Activated CD8-positive, alpha-beta memory T cell treated with anti-CD3 and anti-CD28 coated beads for 4 hours (primary cell): ENCODE results near the gene MUC21.
"Not testable (repeated sequence)": the region's sequence is repeated elsewhere in the genome, so short reads cannot be mapped to it uniquely, and the experiment has no call there.

ENCODE experiments used
- DNase-seq, 2 donors: peaks; one replicate each; pipeline ENCODE4 v3.0.0-alpha.2; 2020; ENCODE audit warnings: low read depth in 2 of 2

The MUC21 gene

DNA sequence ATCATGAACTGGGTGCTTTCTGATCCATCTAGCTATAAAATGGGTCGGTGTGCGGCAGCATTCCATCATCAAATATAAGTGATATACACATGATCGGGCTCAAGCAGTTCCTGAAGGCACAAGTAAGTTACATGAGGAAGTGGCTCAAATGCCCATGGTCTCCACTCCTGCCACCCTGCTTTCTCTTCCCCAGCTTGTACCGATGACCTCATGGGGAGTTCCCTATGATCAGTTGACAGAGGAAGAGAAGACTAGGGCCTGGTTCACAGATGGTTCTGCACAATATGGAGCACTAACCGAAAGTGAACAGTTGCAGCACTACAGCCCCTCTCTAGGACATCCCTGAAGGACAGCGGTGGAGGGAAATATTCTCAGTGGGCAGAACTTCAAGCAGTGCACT, 14.3 kb upstream of the MUC21 start:
- not testable (repeated sequence) for DNase-seq

- DNase-seq, result no peak
Measured at GRCh38 chr6:30970946-30971345, 12.6 kb upstream of the MUC21 start.

DNA sequence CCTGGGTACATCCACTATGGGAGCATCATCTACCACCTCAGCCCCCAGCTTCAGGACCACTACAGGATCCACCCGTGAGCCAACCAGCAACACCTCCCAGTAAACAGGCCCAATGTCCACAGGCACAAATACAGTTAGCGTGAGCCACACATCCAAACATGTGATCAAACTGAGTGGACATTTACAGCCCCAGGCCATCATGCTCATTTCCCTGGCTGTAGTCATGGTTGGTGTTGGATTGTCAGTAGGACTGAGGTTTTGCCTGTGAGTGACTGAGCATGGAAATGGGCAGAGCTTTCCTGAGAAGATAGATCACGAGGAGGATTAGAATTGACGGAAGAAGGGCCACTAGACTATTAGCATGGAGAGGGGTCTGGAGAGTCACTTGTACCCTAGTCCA, 10.7 kb upstream of the MUC21 start:
- DNase-seq, result no peak

DNA sequence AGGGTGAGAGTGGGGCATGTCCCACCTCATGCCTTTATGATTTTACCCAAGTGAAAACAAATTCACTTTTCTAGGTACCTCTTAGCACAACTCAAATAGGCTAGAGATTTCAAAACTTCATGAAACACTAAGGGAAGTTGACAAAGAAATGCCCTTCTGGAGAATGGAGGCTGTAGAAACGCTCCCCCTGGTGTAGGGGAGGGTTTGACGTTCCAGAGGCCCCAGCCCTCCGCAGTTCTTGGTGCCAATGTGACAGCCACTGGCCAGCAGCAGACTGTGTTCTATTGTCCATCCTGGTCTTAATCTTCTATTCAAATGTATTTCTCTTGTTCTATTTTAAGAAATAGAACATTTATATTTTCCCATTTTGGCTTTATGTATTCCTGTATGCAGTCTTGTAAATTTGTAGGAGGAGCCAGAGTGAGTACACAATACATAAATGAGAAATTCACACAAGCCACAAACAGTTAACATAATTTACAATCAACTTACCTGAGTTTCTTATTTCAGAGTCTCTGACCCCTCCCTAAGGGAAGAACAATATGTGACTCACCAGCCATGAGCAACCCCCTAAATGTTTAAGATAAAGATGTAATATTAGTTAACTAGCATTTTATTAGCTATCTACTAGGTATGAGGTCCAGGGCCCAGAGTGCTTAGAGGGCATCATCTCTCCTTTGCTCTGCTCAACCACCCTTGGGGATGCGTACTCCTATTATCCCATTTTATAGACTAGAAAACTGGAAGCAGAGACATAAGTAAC, 8.8 kb upstream of the MUC21 start:
- DNase-seq, result no peak

GRCh38 chr6:30979141-30979540, 4.4 kb upstream of the MUC21 start:
- no peak for DNase-seq

- no peak for DNase-seq
Measured at GRCh38 chr6:30979690-30980089, 3.8 kb upstream of the MUC21 start.

GRCh38 chr6:30981942-30982772, 1.4 kb upstream of the MUC21 start:
- no peak for DNase-seq

DNA sequence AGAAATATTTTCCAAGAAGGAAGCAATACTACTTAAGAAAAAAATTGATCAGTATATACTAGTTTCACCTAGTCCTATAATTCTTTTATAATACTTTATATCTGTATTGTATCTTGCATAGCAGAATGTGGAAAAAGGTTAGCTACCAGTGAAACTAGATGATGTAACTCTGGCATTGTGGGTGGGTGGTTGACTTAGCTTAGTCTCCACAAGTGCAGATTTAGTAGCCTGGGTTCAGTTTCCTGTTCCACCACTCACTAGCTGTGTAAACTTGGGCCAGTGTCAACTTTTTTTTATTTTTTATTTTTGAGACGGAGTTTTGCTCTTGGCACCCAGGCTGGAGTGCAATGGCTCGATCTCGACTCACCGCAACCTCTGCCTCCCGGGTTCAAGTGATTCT, 2.0 kb downstream of the MUC21 start:
- DNase-seq, result no peak

DNA sequence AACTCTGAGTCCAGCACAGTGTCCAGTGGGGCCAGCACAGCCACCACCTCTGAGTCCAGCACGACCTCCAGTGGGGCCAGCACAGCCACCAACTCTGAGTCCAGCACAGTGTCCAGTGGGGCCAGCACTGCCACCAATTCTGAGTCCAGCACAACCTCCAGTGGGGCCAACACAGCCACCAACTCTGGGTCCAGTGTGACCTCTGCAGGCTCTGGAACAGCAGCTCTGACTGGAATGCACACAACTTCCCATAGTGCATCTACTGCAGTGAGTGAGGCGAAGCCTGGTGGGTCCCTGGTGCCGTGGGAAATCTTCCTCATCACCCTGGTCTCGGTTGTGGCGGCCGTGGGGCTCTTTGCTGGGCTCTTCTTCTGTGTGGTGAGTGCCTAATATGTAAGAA, 3.8 kb downstream of the MUC21 start:
- no peak for DNase-seq

- DNase-seq, result no peak
Measured at GRCh38 chr6:30988209-30988825, 4.8 kb downstream of the MUC21 start.

DNA sequence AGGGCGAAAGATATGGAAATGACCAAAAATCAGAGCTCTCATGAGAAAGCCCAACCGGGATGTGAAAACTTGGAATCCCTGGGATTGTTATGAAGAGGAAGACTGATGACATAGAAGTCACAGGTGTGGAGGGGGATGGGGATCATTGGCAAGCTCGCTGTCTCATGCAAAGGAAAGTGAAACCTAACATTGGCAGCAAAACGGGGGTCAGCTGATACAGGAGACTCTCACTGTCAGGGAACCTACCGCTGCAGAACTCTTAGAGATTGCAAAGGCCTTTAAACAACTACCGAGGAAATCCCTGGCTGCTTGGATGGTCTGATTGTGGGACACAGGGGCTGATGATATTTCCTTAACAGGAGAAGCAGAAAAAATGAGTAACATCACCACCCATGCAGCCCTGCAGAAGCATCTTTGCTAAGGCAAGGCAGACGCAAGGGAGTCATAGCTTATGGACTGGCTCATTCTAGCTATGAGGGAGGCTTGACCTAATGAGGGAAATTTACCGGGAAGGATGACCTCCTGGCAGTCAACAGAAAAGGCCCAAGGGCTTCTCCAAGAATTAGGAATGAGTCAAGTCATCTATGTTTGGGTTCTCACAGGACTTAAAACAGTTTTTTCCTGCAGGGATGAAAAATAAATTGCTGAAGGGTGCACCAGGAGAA, 7.0 kb downstream of the MUC21 start:
- DNase-seq, result no peak

- no peak for DNase-seq
Measured at GRCh38 chr6:30991891-30992290, 8.4 kb downstream of the MUC21 start.

GRCh38 chr6:30997301-30997700, 13.8 kb downstream of the MUC21 start:
- DNase-seq, result no peak

DNA sequence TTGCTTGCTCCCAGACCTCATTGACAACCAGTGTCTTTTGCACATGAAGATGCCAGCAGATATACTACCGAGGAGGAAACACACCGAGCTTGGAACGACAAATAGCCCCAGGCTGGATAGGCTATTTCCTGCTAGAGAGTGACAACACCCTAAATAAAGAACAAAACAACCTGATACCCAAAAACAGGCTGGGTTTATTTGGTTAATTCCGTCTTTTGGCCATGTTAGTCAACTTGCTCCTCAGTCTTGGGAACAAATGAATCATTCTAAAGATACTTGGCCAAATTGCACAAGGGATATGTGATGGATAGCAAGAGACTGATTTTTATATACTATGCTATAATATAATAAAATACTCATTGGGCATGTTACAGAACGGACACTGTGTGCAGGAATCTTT, 15.3 kb downstream of the MUC21 start:
- DNase-seq, result no peak

DNA sequence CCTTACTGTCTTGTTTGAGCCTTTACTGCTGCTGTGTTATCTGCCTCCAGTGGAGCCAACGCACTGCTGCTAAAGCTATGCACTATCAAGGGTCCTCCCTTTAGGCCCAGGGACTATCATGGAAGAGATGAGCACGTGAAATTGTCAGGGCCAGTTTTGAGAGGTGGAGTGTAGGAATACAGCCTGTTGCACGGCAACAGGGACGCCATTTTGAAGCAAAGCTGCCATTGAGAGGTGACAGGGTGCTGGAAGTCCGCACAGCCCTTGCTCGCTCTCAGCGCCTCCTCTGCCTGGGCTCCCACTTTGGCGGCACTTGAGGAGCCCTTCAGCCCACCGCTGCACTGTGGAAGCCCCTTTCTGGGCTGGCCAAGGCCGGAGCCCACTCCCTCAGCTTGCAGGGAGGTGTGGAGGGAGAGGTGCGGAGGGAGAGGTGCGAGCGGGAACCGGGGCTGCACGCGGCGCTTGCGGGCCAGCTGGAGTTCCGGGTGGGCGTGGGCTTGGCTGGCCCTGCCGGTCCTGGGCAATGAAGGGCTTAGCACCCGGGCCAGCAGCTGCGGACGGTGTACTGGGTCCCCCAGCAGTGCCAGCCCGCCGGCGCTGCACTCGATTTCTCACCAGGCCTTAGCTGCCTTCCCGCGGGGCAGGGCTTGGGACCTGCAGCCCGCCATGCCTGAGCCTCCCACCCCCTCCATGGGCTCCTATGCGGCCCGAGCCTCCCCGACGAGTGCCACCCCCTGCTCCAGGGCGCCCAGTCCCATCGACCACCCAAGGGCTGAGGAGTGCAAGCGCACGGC, 16.7 kb downstream of the MUC21 start:
- not testable (repeated sequence) for DNase-seq

GRCh38 chr6:31001281-31001888, 17.9 kb downstream of the MUC21 start:
- no peak for DNase-seq

DNA sequence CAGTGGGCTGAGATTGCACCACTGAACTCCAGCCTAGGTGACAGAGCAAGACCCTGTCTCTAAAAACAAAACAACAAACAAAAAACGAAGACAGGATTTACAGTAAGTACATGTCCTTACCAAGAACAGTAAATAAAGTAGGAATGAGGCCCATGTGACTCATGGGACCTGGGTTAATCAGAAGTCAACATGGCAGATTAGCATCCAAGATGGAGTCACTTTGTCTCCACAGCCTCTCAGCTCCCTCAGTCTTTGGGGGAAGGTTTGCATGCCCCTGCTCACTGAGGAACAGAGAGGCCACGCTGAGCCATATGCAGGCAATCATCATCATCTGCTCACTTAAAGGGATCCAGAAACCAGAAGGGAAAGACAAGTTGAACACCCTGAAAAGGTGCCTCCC, 19.0 kb downstream of the MUC21 start:
- no peak for DNase-seq

GRCh38 chr6:31004794-31005193, 21.3 kb downstream of the MUC21 start:
- DNase-seq, result no peak

DNA sequence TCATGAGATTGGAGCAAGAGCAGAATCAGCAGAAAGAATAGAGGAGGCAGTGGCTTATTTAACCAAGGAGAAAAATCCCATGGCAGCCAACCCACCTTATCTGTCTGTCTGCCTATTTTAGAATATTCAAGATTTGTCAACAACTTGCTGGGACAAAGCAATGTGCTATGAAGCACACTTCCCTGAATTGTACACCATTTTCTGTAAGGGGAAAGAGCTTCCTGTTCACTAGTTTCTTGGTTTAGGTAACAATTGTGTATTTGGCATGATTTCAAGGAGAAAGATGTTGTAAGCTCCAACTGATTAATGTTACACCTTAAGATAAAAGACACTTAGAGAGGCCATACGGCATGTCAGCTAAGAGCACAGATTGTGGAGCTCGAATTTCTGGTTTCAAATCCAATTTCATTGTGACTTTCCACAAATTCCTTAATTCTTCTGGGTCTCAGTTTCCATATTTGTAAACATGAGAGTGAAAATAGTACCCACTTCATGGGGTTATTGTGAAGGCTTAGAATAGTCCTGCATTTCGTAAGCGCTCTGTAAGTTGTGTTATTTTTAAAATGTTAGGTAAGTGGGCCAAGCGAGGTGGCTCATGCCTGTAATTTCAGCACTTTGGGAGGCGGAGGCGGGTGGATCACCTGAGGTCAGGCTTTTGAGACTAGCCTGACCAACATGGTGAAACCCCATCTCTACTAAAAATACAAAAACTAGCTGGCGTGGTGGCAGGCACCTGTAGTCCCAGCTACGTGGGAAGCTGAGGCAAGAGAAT, 21.9 kb downstream of the MUC21 start:
- DNase-seq, result no peak

GRCh38 chr6:31007694-31008093, 24.2 kb downstream of the MUC21 start:
- no peak for DNase-seq
